Nephron progenitor cell (in vitro differentiated cells): ENCODE measurements around the gene GRHL1.

ENCODE experiments used
- DNase-seq: peaks from one replicate; pipeline ENCODE4 v3.0.0; 2021
- H3K27ac Mint-ChIP-seq: 2 replicates; pipeline ENCODE4 v1.8.0; 2021; ENCODE audit warnings: mild to moderate bottlenecking, moderate library complexity, mixed read lengths
- H3K27me3 Mint-ChIP-seq: 2 replicates; pipeline ENCODE4 v1.8.0; 2021; ENCODE audit warnings: mild to moderate bottlenecking, low read depth, mixed read lengths; ENCODE audit not compliant: poor library complexity
- H3K36me3 Mint-ChIP-seq: 2 replicates; pipeline ENCODE4 v1.8.0; 2021; ENCODE audit warnings: low read depth, mixed read lengths
- H3K4me1 Mint-ChIP-seq: 2 replicates; pipeline ENCODE4 v1.8.0; 2021; ENCODE audit warnings: mixed read lengths
- H3K4me3 Mint-ChIP-seq: 2 replicates; pipeline ENCODE4 v1.8.0; 2021; ENCODE audit warnings: mild to moderate bottlenecking, moderate library complexity, mixed read lengths
- H3K9me3 Mint-ChIP-seq: 2 replicates; pipeline ENCODE4 v1.8.0; 2021; ENCODE audit warnings: mild to moderate bottlenecking, moderate library complexity, mixed read lengths
- CTCF ChIP-seq: fragments of 200-600 bp; sonication (generic); IDR thresholded peaks from 2 replicates; pipeline ENCODE4 v1.5.0; 2021; ENCODE audit warnings: antibody characterized with exemption

The GRHL1 gene

DNA sequence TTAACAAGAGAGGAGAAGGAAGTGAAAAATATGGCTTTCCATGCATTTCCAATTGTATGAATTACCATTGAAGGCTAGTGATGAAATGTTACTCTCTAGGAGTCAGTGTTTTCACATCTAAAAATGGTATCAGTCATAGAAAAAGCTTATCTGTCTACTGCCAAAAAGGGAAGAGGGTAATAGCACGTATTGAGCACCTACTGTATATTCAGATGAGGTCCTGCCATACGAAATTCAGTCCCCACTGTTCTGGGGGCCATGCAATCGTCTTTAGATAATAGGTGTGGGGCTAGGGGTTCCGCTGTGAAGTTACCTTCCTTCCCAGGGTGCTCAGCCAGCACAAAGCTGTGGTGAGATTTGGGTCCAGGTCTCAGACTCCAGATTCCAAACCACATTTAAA is 14.2 kb upstream of the GRHL1 start:
- no peak for TF ChIP-seq CTCF
- no peak overlapping the region for H3K4me3 Mint-ChIP-seq
- H3K9me3 Mint-ChIP-seq = peaks cover 12% of the 10 kb centered on the region
- H3K4me1 Mint-ChIP-seq = peaks cover 32% of the 10 kb centered on the region
- H3K36me3 Mint-ChIP-seq = peaks cover 40% of the 10 kb centered on the region
- no peak for DNase-seq
- peaks cover 3% of the 10 kb centered on the region for H3K27me3 Mint-ChIP-seq
- no peak overlapping the region for H3K27ac Mint-ChIP-seq

- no peak overlapping the region for H3K27ac Mint-ChIP-seq
- peaks cover 40% of the 10 kb centered on the region for H3K4me1 Mint-ChIP-seq
- no peak for TF ChIP-seq CTCF
- H3K36me3 Mint-ChIP-seq = peaks cover 33% of the 10 kb centered on the region
- H3K4me3 Mint-ChIP-seq = no peak overlapping the region
- no peak for DNase-seq
- H3K9me3 Mint-ChIP-seq = peaks cover 7% of the 10 kb centered on the region
- peaks cover 7% of the 10 kb centered on the region for H3K27me3 Mint-ChIP-seq
Measured at GRCh38 chr2:9937968-9938367, 13.5 kb upstream of the GRHL1 start.

- H3K9me3 Mint-ChIP-seq = no peaks in the 10 kb centered on the region
- H3K4me1 Mint-ChIP-seq = peaks cover 45% of the 10 kb centered on the region
- H3K36me3 Mint-ChIP-seq = peaks cover 14% of the 10 kb centered on the region
- H3K27me3 Mint-ChIP-seq = peaks cover 19% of the 10 kb centered on the region
- H3K27ac Mint-ChIP-seq = no peak overlapping the region
- H3K4me3 Mint-ChIP-seq = no peak overlapping the region
- DNase-seq = no peak
- TF ChIP-seq CTCF = no peak
Measured at GRCh38 chr2:9939587-9940485, 11.7 kb upstream of the GRHL1 start.

GRCh38 chr2:9941196-9941995 is 10.1 kb upstream of the GRHL1 start:
- H3K4me3 Mint-ChIP-seq = peak overlapping the region; percentile 56
- peaks cover 45% of the 10 kb centered on the region for H3K4me1 Mint-ChIP-seq
- H3K9me3 Mint-ChIP-seq = no peaks in the 10 kb centered on the region
- H3K36me3 Mint-ChIP-seq = peaks cover 7% of the 10 kb centered on the region
- TF ChIP-seq CTCF = no peak
- DNase-seq = peak; percentile 36
- peaks cover 31% of the 10 kb centered on the region for H3K27me3 Mint-ChIP-seq
- H3K27ac Mint-ChIP-seq = peak overlapping the region; percentile 54

DNA sequence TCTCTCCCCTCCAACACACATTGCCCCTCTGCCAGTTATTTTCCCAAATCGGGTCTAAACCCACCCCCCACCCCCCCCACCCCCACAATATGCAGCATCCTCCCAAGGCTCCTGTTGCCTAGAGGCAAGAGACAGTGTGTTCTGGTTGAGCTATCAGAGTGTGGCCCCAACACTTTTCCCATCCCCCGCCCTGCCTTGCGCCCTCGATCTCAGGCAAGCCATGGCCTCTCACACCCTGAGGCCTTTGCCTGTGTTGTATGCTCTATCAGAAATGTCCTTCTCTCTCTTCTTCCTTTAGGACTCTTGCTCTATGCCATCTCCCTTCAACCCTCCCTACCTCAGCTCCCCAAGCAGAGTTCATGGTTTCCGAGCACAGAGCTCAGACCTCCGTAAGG is 9.5 kb upstream of the GRHL1 start:
- Mint-ChIP-seq H3K36me3 (peaks cover under 1% of the 10 kb centered on the region), H3K4me3 (peak overlapping the region; percentile 56), H3K9me3 (no peaks in the 10 kb centered on the region), H3K27me3 (peaks cover 35% of the 10 kb centered on the region), H3K27ac (no peak overlapping the region), H3K4me1 (peaks cover 45% of the 10 kb centered on the region)
- no peak for TF ChIP-seq CTCF
- no peak for DNase-seq
